Activated CD4-positive, alpha-beta memory T cell treated with anti-CD3 and anti-CD28 coated beads for 36 hours (primary cell): ENCODE data around the gene ITFG1. TPM values are rescaled to one million over a fixed set of nuclear protein-coding genes. Genes with fewer than 3 reads are reported as not detected.
A peak's percentile ranks its signal among the peaks of the same experiment; 100 is the strongest.

Experiments
- CTCF ChIA-PET: fragments of 350-600 bp; sonication (Branson Sonifier 250); formaldehyde crosslinking; loops from one replicate; lab custom pipeline; 2021; ENCODE audit warnings: antibody characterized with exemption, inconsistent platforms; lab: Charles Lee
- POLR2A ChIA-PET: fragments of 350-600 bp; sonication (Branson Sonifier 250); formaldehyde crosslinking; loops from one replicate; lab custom pipeline; 2021; ENCODE audit warnings: antibody characterized with exemption; lab: Charles Lee
- DNase-seq: peaks from one replicate; pipeline ENCODE4 v3.0.0-alpha.2; 2020
- H3K27ac Mint-ChIP-seq: one replicate; pipeline ENCODE4 v1.8.0; 2021; ENCODE audit warnings: mixed read lengths
- H3K27me3 Mint-ChIP-seq: one replicate; pipeline ENCODE4 v1.8.0; 2021; ENCODE audit warnings: mixed read lengths
- H3K36me3 Mint-ChIP-seq: one replicate; pipeline ENCODE4 v1.8.0; 2021; ENCODE audit warnings: mixed read lengths
- H3K4me1 Mint-ChIP-seq: one replicate; pipeline ENCODE4 v1.8.0; 2021; ENCODE audit warnings: low read depth, mixed read lengths
- H3K4me3 Mint-ChIP-seq: one replicate; pipeline ENCODE4 v1.8.0; 2021; ENCODE audit warnings: mild to moderate bottlenecking, mixed read lengths
- H3K9me3 Mint-ChIP-seq: one replicate; pipeline ENCODE4 v1.8.0; 2021; ENCODE audit warnings: mixed read lengths
- intact Hi-C: fragments of 100-400 bp; cut with micrococcal nuclease; formaldehyde crosslinking; loops from one replicate; pipeline ENCODE4 v1.15.1; 2023
- total RNA-seq, 2 experiments: library from RNA; stranded (reverse); gene quantifications; one replicate each; pipeline ENCODE4 v1.2.3, GENCODE V29; 2021

ITFG1 gene
- total RNA-seq, 2 experiments from 2014 or later = 20.6 to 22.0 TPM

DNA sequence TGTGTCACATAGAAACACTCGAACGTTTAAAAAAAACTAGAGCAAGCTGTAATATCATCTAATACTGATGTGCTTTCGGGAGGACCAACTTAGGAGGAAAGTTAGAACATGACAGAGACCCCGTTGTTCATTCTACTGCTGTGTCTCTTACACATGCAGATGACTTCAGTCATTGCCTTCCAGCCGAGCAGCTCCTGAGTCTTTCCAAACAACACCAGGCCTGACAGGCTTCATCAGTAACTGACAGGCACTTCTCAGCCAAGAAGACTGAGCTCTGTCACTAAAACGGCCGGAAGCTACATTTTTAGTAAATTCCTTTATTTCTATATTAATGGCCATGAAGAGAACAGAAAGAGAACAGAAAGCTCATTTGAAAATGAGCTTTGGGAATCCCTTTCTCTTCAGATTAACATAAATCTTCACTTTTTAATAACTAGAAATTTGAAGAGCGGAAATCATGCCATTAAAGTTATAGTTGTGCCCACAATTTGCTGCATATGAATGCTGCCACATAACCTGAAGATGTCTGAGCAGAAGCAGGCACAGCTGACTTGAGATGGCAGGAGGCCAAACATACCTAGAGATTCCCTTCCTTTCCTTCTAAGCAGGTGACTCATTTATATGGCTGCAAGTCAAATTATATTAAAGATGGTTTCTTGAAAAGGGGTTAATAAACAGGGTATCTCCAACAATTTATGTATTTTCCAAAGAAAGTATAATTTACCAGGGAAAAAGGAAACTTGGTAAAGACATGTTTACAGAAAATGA, 148.9 kb downstream of the ITFG1 start:
- no peak for DNase-seq
- POLR2A ChIA-PET = no interaction called here
- intact Hi-C loops = no loop called here
- Mint-ChIP-seq H3K9me3 (no peaks in the 10 kb centered on the region), H3K4me1 (no peaks in the 10 kb centered on the region), H3K4me3 (no peak overlapping the region), H3K27ac (no peak overlapping the region), H3K27me3 (no peaks in the 10 kb centered on the region), H3K36me3 (peaks cover 16% of the 10 kb centered on the region)
- CTCF ChIA-PET = no interaction called here

DNA sequence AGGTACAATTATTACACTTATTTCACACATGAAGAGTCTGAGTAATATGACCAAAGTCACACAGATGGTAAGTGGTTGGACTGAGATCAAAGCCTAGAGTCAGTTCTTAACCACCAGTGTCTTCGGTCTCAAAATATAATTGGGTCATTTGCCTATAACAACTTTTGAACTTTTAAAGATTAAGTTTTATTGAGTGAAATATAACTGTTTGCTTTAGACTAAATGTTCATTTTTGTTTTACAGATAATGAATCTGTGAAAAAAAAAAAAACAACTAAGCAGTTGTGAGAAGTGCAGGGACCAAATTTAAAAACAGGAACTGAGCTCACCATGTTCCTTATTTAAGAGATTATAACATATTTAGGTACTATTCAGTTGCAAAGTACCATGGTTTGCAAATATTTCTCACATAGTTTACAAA, 150.1 kb downstream of the ITFG1 start:
- H3K36me3 Mint-ChIP-seq = peaks cover 16% of the 10 kb centered on the region
- H3K27me3 Mint-ChIP-seq = no peaks in the 10 kb centered on the region
- DNase-seq = no peak
- H3K4me3 Mint-ChIP-seq = no peak overlapping the region
- POLR2A ChIA-PET = no interaction called here
- no peaks in the 10 kb centered on the region for H3K4me1 Mint-ChIP-seq
- intact Hi-C loops = no loop called here
- CTCF ChIA-PET = no interaction called here
- no peaks in the 10 kb centered on the region for H3K9me3 Mint-ChIP-seq
- no peak overlapping the region for H3K27ac Mint-ChIP-seq

DNA sequence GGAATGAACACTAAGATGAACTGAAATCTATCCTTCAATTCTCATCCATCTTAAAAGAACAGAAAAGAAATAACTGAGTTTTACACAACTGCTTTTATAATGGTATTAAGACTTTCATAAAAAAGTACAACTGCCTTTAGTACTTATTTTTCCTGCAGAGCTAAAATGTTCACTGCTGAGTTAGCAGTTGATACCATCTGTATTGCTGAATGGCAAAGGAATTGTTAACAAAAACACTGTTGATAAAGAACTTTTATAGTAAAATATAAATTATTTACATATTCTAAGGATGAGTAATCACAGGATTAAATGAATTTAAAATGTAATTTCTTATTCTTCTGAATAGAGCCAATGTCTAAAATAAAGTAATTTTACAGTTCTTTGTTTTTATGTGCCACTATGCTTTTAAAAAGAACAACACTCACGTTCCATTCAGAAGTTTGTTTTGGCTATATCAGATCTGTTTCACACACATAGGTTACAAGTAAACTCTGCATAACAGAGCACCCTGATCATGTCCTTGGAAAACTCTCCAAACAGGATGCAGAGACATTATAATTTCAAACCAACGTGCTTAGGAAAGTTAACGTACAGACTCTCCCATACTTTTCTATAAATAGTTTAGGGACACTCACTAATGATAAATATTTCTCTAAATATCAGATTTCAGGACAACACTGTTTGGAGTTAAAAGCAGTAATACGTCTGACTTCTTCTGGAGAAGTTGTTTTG, 151.1 kb downstream of the ITFG1 start:
- intact Hi-C loops = no loop called here
- no peaks in the 10 kb centered on the region for H3K27me3 Mint-ChIP-seq
- POLR2A ChIA-PET = interaction anchor here (0.6 kb wide), 1 partner anchor 289 kb away, joined by 4 read pairs; no protein-coding TSS in a partner anchor
- H3K27ac Mint-ChIP-seq = no peak overlapping the region
- no peaks in the 10 kb centered on the region for H3K9me3 Mint-ChIP-seq
- CTCF ChIA-PET = no interaction called here
- H3K36me3 Mint-ChIP-seq = peaks cover 19% of the 10 kb centered on the region
- no peak overlapping the region for H3K4me3 Mint-ChIP-seq
- DNase-seq = no peak
- H3K4me1 Mint-ChIP-seq = no peaks in the 10 kb centered on the region

DNA sequence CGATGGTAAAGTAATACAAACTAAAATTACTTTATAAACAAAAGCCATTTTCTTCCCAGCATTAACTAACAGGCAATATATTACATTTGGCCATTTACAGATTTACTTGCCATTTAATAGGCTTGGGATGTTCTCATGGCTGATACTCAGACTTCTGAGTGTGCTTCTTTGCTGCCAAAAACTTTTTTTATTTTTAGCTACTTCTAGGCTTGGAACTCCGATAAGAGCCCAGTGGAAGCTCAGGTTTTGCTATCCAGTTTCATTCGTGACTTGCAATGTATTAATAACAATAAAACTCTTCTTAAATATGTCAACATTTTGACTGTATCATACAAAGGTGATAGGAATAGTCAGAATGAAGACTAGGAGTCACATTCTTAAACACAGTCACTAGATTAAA, 152.3 kb downstream of the ITFG1 start:
- H3K9me3 Mint-ChIP-seq = no peaks in the 10 kb centered on the region
- POLR2A ChIA-PET = no interaction called here
- H3K27me3 Mint-ChIP-seq = no peaks in the 10 kb centered on the region
- no peak for DNase-seq
- no peak overlapping the region for H3K27ac Mint-ChIP-seq
- no peak overlapping the region for H3K4me3 Mint-ChIP-seq
- CTCF ChIA-PET = no interaction called here
- intact Hi-C loops = no loop called here
- no peaks in the 10 kb centered on the region for H3K4me1 Mint-ChIP-seq
- H3K36me3 Mint-ChIP-seq = peaks cover 22% of the 10 kb centered on the region

DNA sequence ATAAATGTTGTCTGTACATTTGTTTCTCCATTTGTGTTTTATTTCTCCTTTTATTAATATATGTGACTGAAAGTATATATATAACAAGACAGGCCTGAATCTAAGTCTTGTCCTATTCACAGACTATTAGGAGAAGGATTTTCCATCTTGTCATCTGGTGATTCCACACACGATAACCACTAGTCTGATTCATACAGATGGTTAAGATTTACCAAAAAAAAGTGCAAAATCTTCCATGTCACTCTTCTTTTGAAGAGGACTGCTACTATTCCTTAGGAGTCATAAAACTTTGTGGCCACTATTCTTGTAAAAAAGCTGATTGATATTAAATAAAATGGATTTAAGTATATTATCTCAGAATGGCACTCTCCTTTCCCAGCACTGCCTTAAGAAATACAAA, 156.3 kb downstream of the ITFG1 start:
- peaks cover 41% of the 10 kb centered on the region for H3K36me3 Mint-ChIP-seq
- no peaks in the 10 kb centered on the region for H3K27me3 Mint-ChIP-seq
- no peaks in the 10 kb centered on the region for H3K9me3 Mint-ChIP-seq
- H3K4me3 Mint-ChIP-seq = no peak overlapping the region
- ChIA-PET CTCF (no interaction called here), POLR2A (no interaction called here)
- H3K27ac Mint-ChIP-seq = no peak overlapping the region
- H3K4me1 Mint-ChIP-seq = no peaks in the 10 kb centered on the region
- no peak for DNase-seq
- intact Hi-C loops = no loop called here

DNA sequence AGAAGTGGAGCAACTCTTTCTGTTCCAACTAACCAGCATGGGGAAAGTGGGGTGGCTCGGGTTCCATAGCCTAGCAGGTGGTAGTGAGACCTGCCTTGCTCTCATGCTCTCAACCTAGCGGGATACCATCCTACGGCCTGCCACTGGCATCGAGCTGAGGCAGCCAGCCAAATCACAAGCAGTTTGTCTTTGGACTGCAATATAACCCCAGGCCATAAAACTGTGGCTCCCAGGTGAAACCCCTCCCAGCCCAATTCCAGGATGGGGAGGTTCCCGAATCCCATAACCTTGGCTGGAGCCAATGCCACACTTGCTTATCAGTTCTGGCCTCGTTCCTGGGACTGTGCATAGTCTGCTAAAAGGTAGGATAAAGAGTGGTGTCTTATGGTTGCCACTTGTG, 161.3 kb downstream of the ITFG1 start:
- intact Hi-C loops = no loop called here
- H3K4me3 Mint-ChIP-seq = no peak overlapping the region
- POLR2A ChIA-PET = no interaction called here
- H3K9me3 Mint-ChIP-seq = peaks cover 7% of the 10 kb centered on the region
- peaks cover 49% of the 10 kb centered on the region for H3K36me3 Mint-ChIP-seq
- no peaks in the 10 kb centered on the region for H3K4me1 Mint-ChIP-seq
- no peak overlapping the region for H3K27ac Mint-ChIP-seq
- DNase-seq = no peak
- H3K27me3 Mint-ChIP-seq = no peaks in the 10 kb centered on the region
- CTCF ChIA-PET = no interaction called here

DNA sequence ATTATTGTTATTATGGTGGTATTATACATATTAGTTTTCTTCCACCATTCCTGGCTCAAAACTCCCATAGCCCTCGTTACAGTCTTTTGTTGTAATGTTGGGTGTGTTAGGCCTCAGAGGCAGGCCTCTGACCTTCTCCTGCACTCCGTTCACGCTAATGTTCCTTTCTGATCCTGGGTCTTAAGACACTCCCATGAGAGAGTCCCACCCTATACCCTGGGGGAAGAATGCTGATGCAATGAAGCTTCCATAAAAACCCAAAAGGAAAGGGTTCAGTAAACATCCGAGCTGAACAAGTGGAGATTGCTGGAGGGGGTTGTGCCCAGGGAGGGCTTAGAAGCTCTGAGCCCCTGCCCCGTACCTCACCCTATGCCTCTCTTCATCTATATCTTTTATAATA, 175.9 kb downstream of the ITFG1 start:
- no peak overlapping the region for H3K4me3 Mint-ChIP-seq
- ChIA-PET POLR2A (no interaction called here), CTCF (no interaction called here)
- peaks cover 22% of the 10 kb centered on the region for H3K9me3 Mint-ChIP-seq
- no peaks in the 10 kb centered on the region for H3K4me1 Mint-ChIP-seq
- no peaks in the 10 kb centered on the region for H3K27me3 Mint-ChIP-seq
- no peak overlapping the region for H3K27ac Mint-ChIP-seq
- no peak for DNase-seq
- intact Hi-C loops = no loop called here
- H3K36me3 Mint-ChIP-seq = peaks cover 32% of the 10 kb centered on the region

DNA sequence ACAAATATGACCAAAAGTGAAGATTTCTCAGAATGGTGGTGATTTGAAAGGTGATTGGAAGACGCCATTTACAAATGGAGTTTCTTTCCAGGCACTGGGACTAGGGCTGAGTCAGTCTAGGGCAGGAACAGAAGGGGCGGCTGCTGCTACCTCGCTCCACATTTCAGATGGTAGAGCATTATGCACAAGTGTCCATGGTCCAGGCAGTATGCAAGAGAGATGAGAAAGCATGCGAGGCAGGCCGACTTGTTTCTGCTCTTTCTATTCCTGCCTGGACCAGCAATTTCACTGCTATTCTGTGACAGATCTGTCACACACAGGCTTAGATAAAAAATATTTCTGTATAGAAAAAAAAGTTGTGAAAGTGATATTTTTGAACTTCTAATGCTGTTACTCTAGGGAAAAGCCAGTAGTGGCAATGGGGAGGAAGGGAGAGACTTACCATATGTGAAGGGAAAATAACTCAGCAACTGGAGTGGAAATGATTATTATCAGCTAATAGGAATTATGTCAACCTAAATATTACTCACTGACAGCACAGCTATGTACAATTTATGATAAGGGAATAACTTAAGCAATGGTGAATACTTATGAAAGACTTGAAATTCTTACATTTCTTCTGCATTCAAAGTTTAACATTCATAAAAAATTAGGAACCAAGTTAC, 182.4 kb downstream of the ITFG1 start:
- Mint-ChIP-seq H3K36me3 (peaks cover 9% of the 10 kb centered on the region), H3K4me1 (no peaks in the 10 kb centered on the region), H3K9me3 (peaks cover 6% of the 10 kb centered on the region), H3K4me3 (no peak overlapping the region), H3K27me3 (no peaks in the 10 kb centered on the region), H3K27ac (no peak overlapping the region)
- no peak for DNase-seq
- intact Hi-C loops = no loop called here
- POLR2A ChIA-PET = no interaction called here
- CTCF ChIA-PET = no interaction called here

DNA sequence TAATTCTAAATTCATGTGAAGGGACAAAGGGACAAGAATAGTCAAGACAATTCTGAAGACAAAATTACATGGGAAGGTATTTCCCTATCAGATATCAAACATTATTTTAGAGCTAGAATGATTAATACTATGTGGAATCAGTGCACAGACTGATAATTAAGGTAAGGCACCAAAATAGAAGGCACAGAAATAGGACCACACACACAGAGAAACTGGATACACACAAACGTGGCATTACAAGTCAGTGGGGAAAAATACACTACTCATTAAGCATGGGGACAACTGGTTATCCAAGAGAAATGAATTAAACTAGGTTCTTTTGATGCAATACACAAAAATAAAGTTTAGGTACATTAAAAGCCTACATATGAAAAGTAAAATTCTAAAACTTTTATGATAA, 184.3 kb downstream of the ITFG1 start:
- Mint-ChIP-seq H3K27ac (no peak overlapping the region), H3K4me3 (no peak overlapping the region), H3K36me3 (peaks cover 9% of the 10 kb centered on the region), H3K4me1 (no peaks in the 10 kb centered on the region), H3K9me3 (peaks cover 7% of the 10 kb centered on the region), H3K27me3 (no peaks in the 10 kb centered on the region)
- intact Hi-C loops = no loop called here
- no peak for DNase-seq
- CTCF ChIA-PET = no interaction called here
- POLR2A ChIA-PET = no interaction called here

DNA sequence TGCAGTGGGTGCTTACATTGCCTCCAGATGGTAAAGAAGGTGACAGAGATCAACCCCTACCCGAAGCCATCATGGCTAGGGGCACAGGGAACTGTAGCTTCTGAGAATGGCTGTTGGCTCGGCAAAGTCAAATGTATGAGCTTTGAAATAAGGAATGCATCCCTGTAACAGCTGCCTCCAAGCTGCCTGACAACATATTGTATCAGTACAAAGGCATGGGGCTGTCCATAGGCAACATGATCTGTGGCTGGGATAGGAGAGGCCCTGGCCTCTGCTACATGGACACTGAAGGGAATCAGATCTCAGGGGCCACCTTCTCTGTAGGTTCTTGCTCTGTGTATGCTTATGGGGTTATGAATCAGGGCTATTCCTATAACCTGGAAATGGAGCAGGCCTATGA, 197.9 kb downstream of the ITFG1 start:
- H3K36me3 Mint-ChIP-seq = peaks cover 8% of the 10 kb centered on the region
- DNase-seq = no peak
- intact Hi-C loops = no loop called here
- H3K27ac Mint-ChIP-seq = no peak overlapping the region
- no peaks in the 10 kb centered on the region for H3K27me3 Mint-ChIP-seq
- ChIA-PET CTCF (no interaction called here), POLR2A (interaction anchor here (0.6 kb wide), 1 partner anchor 673 kb away, joined by 4 read pairs; no protein-coding TSS in a partner anchor)
- no peak overlapping the region for H3K4me3 Mint-ChIP-seq
- H3K9me3 Mint-ChIP-seq = no peaks in the 10 kb centered on the region
- H3K4me1 Mint-ChIP-seq = peaks cover 4% of the 10 kb centered on the region

DNA sequence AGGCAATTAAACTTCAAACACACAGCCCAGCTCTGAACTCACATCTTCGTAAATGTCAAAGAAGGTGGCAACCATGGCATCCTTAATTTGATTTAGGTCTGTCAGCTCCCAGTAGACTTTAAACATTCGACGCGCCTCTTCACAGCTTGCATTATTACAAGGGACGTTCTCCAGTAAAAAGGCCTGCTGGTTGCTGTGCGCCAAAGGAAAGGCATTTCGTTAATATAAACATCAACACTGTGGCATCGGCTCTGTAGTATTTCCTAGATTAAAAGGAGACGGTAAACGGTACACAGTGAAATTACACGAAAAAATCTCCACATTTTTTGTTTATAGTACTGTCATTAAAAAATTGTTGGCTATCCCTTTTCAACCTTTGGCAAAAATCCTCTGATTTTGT, 200.4 kb downstream of the ITFG1 start:
- H3K4me1 Mint-ChIP-seq = no peaks in the 10 kb centered on the region
- no peaks in the 10 kb centered on the region for H3K27me3 Mint-ChIP-seq
- ChIA-PET POLR2A (no interaction called here), CTCF (no interaction called here)
- H3K4me3 Mint-ChIP-seq = no peak overlapping the region
- no peak for DNase-seq
- intact Hi-C loops = no loop called here
- peaks cover 20% of the 10 kb centered on the region for H3K36me3 Mint-ChIP-seq
- no peaks in the 10 kb centered on the region for H3K9me3 Mint-ChIP-seq
- H3K27ac Mint-ChIP-seq = no peak overlapping the region

DNA sequence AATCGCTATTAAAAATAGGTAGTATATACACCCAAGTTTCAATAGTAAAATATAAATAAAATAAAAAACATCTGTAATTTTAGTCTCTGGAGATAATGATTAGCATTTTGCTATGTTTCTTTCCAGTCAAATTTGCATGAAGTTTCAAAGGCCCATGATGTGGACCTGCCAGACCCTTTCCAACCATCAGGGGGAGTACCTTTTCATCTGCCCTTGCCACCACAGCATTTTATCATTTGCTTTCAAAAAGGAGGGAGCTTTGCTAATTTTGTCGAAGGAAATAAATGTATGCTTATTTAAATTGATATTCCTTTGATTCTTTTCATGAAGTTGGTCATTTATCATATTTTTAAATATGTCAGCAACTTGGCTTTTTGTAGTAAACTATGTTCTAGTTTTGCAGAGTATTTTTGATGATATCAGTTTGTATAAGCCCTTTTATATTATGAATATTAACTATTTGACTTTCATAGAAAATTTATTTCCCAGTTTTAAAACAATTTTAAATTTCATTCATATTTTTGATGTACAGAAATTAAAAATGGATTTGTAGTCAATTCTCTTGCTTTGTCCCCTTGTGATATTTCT, 201.9 kb downstream of the ITFG1 start:
- Mint-ChIP-seq H3K4me3 (no peak overlapping the region), H3K27ac (no peak overlapping the region), H3K36me3 (peaks cover 21% of the 10 kb centered on the region), H3K27me3 (no peaks in the 10 kb centered on the region), H3K4me1 (no peaks in the 10 kb centered on the region), H3K9me3 (no peaks in the 10 kb centered on the region)
- ChIA-PET POLR2A (no interaction called here), CTCF (interaction anchor here (1.0 kb wide), 3 partner anchors 9 to 906 kb away, joined by 4 to 5 read pairs (median 4); no protein-coding TSS in a partner anchor)
- intact Hi-C loops = loop anchor here (5.0 kb wide), 1 partner anchor 1373 kb away; no protein-coding TSS in a partner anchor
- DNase-seq = peak; percentile 16
